ENCODE measurements around the gene HAPLN3. TPM values are rescaled to one million over a fixed set of nuclear protein-coding genes. Genes with fewer than 3 reads are reported as not detected.

Gene HAPLN3
- total RNA-seq, 2 experiments from 2014 or later, result 79.0 to 80.2 TPM

- no peak for ATAC-seq (ENCODE audit: poor library complexity)
- intact Hi-C loops (cut with DNase I, micrococcal nuclease), result loop anchor here in 1 of 2 experiments (5.0 to 10.0 kb wide), 2 partner anchors 358 to 586 kb away; no protein-coding TSS in a partner anchor
Observed at GRCh38 chr15:88832820-88833730, 62.3 kb downstream of the HAPLN3 start.

GRCh38 chr15:88830016-88830415 is 65.3 kb downstream of the HAPLN3 start:
- Mint-ChIP-seq H3K27ac (no peak overlapping the region), H3K9me3 (no peaks in the 10 kb centered on the region), H3K4me3 (no peak overlapping the region), H3K4me1 (ENCODE audit: low read depth) (no peaks in the 10 kb centered on the region), H3K27me3 (no peaks in the 10 kb centered on the region), H3K36me3 (ENCODE audit: low read depth) (no peaks in the 10 kb centered on the region)
- H3K27me3 ChIP-seq (ENCODE audit: control insufficient read depth in 1 of 2, insufficient read depth in 2 of 2, low read length in 2 of 2), result no peaks in the 10 kb centered on the region
- ChIA-PET POLR2A (no interaction called here), CTCF (no interaction called here)
- TF ChIP-seq CTCF (IDR thresholded peaks at IDR 0.05), result no peak
- DNase-seq, result no peak
- H3K9me3 ChIP-seq (ENCODE audit: control insufficient read depth in 1 of 2, insufficient read depth in 1 of 2, low read length in 2 of 2), result no peaks in the 10 kb centered on the region
- ATAC-seq (ENCODE audit: poor library complexity), result no peak
- intact Hi-C loops (cut with DNase I, micrococcal nuclease), result loop anchor here in 1 of 2 experiments (5.0 to 10.0 kb wide), 2 partner anchors 355 to 583 kb away; no protein-coding TSS in a partner anchor
- H3K4me1 ChIP-seq (ENCODE audit: insufficient read depth, low read length), result peaks cover 5% of the 10 kb centered on the region
- no peak overlapping the region for H3K27ac ChIP-seq (ENCODE audit: low read depth in 1 of 2, low read length in 2 of 2)
- no peaks in the 10 kb centered on the region for H3K36me3 ChIP-seq (ENCODE audit: insufficient read depth, low read length)
- H3K4me3 ChIP-seq (ENCODE audit: low read length), result no peak overlapping the region

More at GRCh38 chr15:88832820-88833730, 62.3 kb downstream of the HAPLN3 start:
- Mint-ChIP-seq H3K9me3 (no peaks in the 10 kb centered on the region), H3K27me3 (no peaks in the 10 kb centered on the region), H3K36me3 (ENCODE audit: low read depth) (no peaks in the 10 kb centered on the region), H3K4me3 (no peak overlapping the region), H3K27ac (no peak overlapping the region), H3K4me1 (ENCODE audit: low read depth) (no peaks in the 10 kb centered on the region)
- Histone ChIP-seq H3K4me3 (ENCODE audit: low read length) (no peak overlapping the region), H3K27ac (ENCODE audit: low read depth in 1 of 2, low read length in 2 of 2) (no peak overlapping the region), H3K9me3 (ENCODE audit: control insufficient read depth in 1 of 2, insufficient read depth in 1 of 2, low read length in 2 of 2) (no peaks in the 10 kb centered on the region), H3K27me3 (ENCODE audit: control insufficient read depth in 1 of 2, insufficient read depth in 2 of 2, low read length in 2 of 2) (no peaks in the 10 kb centered on the region), H3K36me3 (ENCODE audit: insufficient read depth, low read length) (no peaks in the 10 kb centered on the region), H3K4me1 (ENCODE audit: insufficient read depth, low read length) (peaks cover 5% of the 10 kb centered on the region)
- no peak for DNase-seq
- no peak for TF ChIP-seq CTCF (IDR thresholded peaks at IDR 0.05)
- ChIA-PET POLR2A (no interaction called here), CTCF (no interaction called here)

GRCh38 chr15:88828791-88829190 is 66.6 kb downstream of the HAPLN3 start:
- Mint-ChIP-seq H3K4me3 (no peak overlapping the region), H3K9me3 (no peaks in the 10 kb centered on the region), H3K4me1 (ENCODE audit: low read depth) (no peaks in the 10 kb centered on the region), H3K27me3 (peaks cover 1% of the 10 kb centered on the region), H3K27ac (no peak overlapping the region), H3K36me3 (ENCODE audit: low read depth) (no peaks in the 10 kb centered on the region)
- Histone ChIP-seq H3K27me3 (ENCODE audit: control insufficient read depth in 1 of 2, insufficient read depth in 2 of 2, low read length in 2 of 2) (no peaks in the 10 kb centered on the region), H3K36me3 (ENCODE audit: insufficient read depth, low read length) (no peaks in the 10 kb centered on the region), H3K27ac (ENCODE audit: low read depth in 1 of 2, low read length in 2 of 2) (no peak overlapping the region), H3K4me1 (ENCODE audit: insufficient read depth, low read length) (no peaks in the 10 kb centered on the region), H3K4me3 (ENCODE audit: low read length) (no peak overlapping the region), H3K9me3 (ENCODE audit: control insufficient read depth in 1 of 2, insufficient read depth in 1 of 2, low read length in 2 of 2) (no peaks in the 10 kb centered on the region)
- POLR2A ChIA-PET, result no interaction called here
- CTCF ChIA-PET, result no interaction called here
- intact Hi-C loops (cut with DNase I, micrococcal nuclease), result no loop called here
- ATAC-seq (ENCODE audit: poor library complexity), result no peak
- no peak for TF ChIP-seq CTCF (IDR thresholded peaks at IDR 0.05)
- no peak for DNase-seq

Other genes starting within 250 kb of the HAPLN3 start
- not detected for gene ACAN, start 92.1 kb downstream of the HAPLN3 start, total RNA-seq
- 10 to 100 TPM; 87.9 to 93.0 TPM for gene MFGE8, start 17.8 kb upstream of the HAPLN3 start, total RNA-seq
- 10 to 100 TPM; 36.0 to 39.2 TPM for gene ABHD2, start 192.9 kb upstream of the HAPLN3 start, total RNA-seq

Measured in CD4-positive, alpha-beta T cell (primary cell).